Spinal cord (tissue), 10 donors: ENCODE measurements around the gene KLF13. TPM values are rescaled to one million over a fixed set of nuclear protein-coding genes. Genes with fewer than 3 reads are reported as not detected.

Experiments
- DNase-seq, 6 donors: peaks; one replicate each; pipeline versions ENCODE4 v3.0.0 to v3.0.0-alpha.2; 2013 to 2015; ENCODE audit warnings: low spot score in 6 of 6, low read depth in 4 of 6
- H3K27ac ChIP-seq: one replicate; pipeline ENCODE4 v1.5.1; 2013; ENCODE audit warnings: low read depth, low read length, control low read depth
- H3K27me3 ChIP-seq: one replicate; pipeline ENCODE4 v1.6.1; 2013; ENCODE audit warnings: low read length; ENCODE audit not compliant: control insufficient read depth, insufficient read depth
- H3K36me3 ChIP-seq: one replicate; pipeline ENCODE4 v1.6.1; 2013; ENCODE audit warnings: low read length; ENCODE audit not compliant: control insufficient read depth, insufficient read depth
- H3K4me1 ChIP-seq: one replicate; pipeline ENCODE4 v1.6.1; 2013; ENCODE audit warnings: low read length; ENCODE audit not compliant: control insufficient read depth, insufficient read depth
- H3K4me3 ChIP-seq: one replicate; pipeline ENCODE4 v1.5.1; 2013; ENCODE audit warnings: low read depth, low read length, control low read depth
- H3K9me3 ChIP-seq: one replicate; pipeline ENCODE4 v1.6.1; 2013; ENCODE audit warnings: low read length; ENCODE audit not compliant: control insufficient read depth, insufficient read depth
- WGBS: methylation state at CpG from one replicate; pipeline ENCODE4 v1.1.5; 2013; ENCODE audit warnings: missing lambda C conversion rate; ENCODE audit not compliant: insufficient coverage; 5-methylcytosine and 5-hydroxymethylcytosine counted together
- polyA plus RNA-seq, 2 donors: library from polyadenylated mRNA; unstranded; fragments of 120-200 nt; gene quantifications; one replicate each; pipeline ENCODE4 v1.2.1, GENCODE V29; 2013; ENCODE audit not compliant: insufficient read length in 2 of 2
- total RNA-seq, 2 donors: library from RNA; depleted of rRNA in 1 of 2; stranded (reverse); fragments of 120-200 nt in 1 of 2; fragments of >200 nt in 1 of 2; gene quantifications; one replicate each; pipeline versions ENCODE4 v1.2.3 to v1.2.4, GENCODE V29; 2013 to 2014
- donor health status: healthy.

KLF13 gene
- total and polyA plus RNA-seq, 4 donors, result 42.3 to 84.5 (median 68.2) TPM

DNA sequence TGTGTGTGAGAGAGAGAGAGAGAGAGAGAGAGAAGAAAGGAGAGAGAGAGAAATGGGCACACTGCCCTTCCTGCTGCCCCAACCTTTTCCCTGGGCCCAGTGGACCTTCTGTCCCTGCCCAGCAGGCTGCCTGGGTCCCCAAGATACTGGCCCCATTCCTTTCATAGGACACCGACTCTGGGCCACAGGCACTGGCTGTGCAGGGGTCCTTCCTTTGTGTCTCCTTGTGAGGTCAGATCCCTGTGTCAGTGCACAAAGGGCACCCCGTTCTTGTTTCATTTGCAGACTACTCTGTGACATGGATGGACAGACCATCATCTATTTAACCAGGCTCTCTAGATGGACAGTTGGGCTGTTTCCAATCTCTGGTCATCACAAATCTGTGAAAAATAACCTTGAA, 21.3 kb upstream of the KLF13 start:
- no peak for DNase-seq

GRCh38 chr15:31305796-31306425, 20.7 kb upstream of the KLF13 start:
- Histone ChIP-seq H3K4me3 (no peak overlapping the region), H3K9me3 (no peaks in the 10 kb centered on the region), H3K4me1 (peaks cover 80% of the 10 kb centered on the region), H3K36me3 (peaks cover 4% of the 10 kb centered on the region), H3K27ac (peak overlapping the region; percentile 83), H3K27me3 (no peaks in the 10 kb centered on the region)
- WGBS, result 58% methylated on average over 9 of the region's 12 CpGs
- DNase-seq, result peak in 1 of 6 donors; percentile 34

More for the DNA sequence above, 21.3 kb upstream of the KLF13 start:
- Histone ChIP-seq H3K9me3 (no peaks in the 10 kb centered on the region), H3K4me1 (peaks cover 85% of the 10 kb centered on the region), H3K36me3 (peaks cover 4% of the 10 kb centered on the region), H3K4me3 (no peak overlapping the region), H3K27me3 (no peaks in the 10 kb centered on the region), H3K27ac (peak overlapping the region; percentile 11)
- 14% methylated on average over 2 of the region's 2 CpGs for WGBS

DNA sequence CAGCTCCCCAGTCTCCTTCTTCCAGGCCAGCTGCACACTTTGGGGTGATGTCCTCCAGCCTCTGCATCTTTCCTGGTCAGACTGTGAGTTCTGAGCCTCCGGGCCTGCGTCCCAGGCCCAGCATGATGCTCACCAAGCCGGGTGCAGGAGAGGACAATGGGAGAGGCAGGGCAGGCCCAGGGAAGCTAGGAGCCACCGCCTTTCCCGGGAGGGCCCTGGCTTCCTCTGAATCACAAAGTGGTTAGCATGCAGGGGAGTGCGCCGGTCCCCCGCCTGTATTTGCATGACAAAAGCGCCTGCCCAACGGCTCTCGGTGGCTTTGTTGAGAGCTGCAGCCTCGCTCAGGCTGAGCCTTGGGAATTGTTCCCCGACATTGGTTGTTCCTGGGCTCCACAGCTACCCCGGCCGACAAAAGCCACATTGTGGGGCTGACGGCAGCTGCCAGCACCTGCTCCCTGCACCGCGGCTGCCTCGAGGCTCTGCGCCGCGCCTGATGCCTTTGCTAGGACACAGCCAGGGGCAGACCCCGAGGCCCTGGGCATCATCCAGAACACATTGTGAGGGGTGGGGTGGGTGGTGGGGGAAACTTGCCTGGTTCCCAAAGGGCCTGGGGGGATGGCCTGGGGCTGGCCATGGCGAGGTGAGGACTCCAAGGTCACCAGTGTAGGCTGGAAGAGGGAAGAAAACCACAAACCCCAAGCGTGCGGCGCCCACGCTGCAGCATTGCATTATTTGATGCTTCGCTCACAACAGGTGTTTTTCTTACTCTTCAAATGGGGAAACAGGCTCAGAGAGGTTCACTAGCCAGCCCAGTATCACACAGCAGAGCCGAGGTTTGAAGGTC, 20.0 kb upstream of the KLF13 start:
- DNase-seq, result peak in 5 of 6 donors; percentile 66 to 94 (median 75)
- WGBS, result 18% methylated on average over 23 of the region's 30 CpGs

DNA sequence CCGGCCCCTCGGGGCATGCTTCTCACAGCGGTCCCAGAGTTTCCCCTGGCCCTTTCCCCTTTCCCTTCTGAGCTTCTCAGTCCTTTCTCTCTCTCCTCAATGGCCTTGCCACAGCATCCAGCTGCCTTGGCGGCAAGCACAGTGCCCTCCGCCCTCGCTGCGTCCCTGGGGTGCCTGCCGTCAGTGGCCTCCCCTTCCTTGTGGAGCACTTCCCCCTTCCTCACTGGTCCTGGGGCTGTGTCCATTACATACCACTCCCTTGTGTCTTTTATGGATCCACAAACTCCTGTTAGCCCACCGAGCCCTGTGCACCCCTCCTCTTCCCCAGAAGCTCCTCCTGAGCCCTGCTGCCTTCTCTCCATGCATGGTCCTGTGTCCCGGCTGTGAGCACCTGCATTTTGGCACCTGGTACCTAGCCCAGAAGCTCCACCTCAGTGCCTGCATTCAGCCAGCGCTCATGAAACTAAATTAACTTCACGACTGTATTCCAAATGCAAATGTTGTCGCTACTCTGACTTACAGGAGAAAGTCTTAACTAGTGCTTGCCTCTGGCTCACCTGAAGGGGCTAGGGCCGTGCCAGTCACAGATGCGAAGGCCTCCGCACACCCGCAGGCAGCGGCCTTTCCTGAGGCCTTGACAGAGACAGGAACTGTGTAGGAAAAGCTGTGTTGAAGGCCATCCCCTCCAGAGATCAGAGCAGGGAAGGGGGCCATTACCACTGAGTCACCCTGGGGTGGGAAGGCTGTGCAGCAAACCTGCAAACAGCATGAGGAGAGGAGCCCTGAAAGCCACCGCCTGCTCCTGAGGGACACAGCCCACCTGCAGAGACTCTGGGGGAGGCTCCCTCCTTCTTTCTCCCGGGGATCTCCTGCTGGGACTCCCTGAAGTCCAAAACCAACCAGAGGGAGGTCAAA, 19.1 kb upstream of the KLF13 start:
- no peak overlapping the region for H3K4me3 ChIP-seq
- peaks cover 4% of the 10 kb centered on the region for H3K36me3 ChIP-seq
- peaks cover 73% of the 10 kb centered on the region for H3K4me1 ChIP-seq
- H3K27ac ChIP-seq, result peak overlapping the region; percentile 83
- 59% methylated on average over 19 of the region's 20 CpGs for WGBS
- no peaks in the 10 kb centered on the region for H3K9me3 ChIP-seq
- no peaks in the 10 kb centered on the region for H3K27me3 ChIP-seq
- peak in 1 of 6 donors; percentile 8 for DNase-seq

More for the DNA sequence above, 20.0 kb upstream of the KLF13 start:
- Histone ChIP-seq H3K27ac (peak overlapping the region; percentile 83), H3K4me1 (peaks cover 73% of the 10 kb centered on the region), H3K9me3 (no peaks in the 10 kb centered on the region), H3K27me3 (no peaks in the 10 kb centered on the region), H3K4me3 (no peak overlapping the region), H3K36me3 (peaks cover 4% of the 10 kb centered on the region)

GRCh38 chr15:31308185-31308639, 18.4 kb upstream of the KLF13 start:
- WGBS, result no CpG with 5 or more reads among the region's 5 CpGs
- Histone ChIP-seq H3K4me3 (no peak overlapping the region), H3K27ac (no peak overlapping the region), H3K9me3 (no peaks in the 10 kb centered on the region), H3K36me3 (peaks cover 4% of the 10 kb centered on the region), H3K4me1 (peaks cover 68% of the 10 kb centered on the region), H3K27me3 (no peaks in the 10 kb centered on the region)
- no peak for DNase-seq

- peaks cover 49% of the 10 kb centered on the region for H3K4me1 ChIP-seq
- H3K9me3 ChIP-seq, result no peaks in the 10 kb centered on the region
- H3K27ac ChIP-seq, result no peak overlapping the region
- peaks cover 4% of the 10 kb centered on the region for H3K36me3 ChIP-seq
- no peak for DNase-seq
- H3K27me3 ChIP-seq, result no peaks in the 10 kb centered on the region
- H3K4me3 ChIP-seq, result no peak overlapping the region
- WGBS, result 78% methylated on average over 1 of the region's 9 CpGs
Observed at GRCh38 chr15:31309893-31310606, 16.6 kb upstream of the KLF13 start.

DNA sequence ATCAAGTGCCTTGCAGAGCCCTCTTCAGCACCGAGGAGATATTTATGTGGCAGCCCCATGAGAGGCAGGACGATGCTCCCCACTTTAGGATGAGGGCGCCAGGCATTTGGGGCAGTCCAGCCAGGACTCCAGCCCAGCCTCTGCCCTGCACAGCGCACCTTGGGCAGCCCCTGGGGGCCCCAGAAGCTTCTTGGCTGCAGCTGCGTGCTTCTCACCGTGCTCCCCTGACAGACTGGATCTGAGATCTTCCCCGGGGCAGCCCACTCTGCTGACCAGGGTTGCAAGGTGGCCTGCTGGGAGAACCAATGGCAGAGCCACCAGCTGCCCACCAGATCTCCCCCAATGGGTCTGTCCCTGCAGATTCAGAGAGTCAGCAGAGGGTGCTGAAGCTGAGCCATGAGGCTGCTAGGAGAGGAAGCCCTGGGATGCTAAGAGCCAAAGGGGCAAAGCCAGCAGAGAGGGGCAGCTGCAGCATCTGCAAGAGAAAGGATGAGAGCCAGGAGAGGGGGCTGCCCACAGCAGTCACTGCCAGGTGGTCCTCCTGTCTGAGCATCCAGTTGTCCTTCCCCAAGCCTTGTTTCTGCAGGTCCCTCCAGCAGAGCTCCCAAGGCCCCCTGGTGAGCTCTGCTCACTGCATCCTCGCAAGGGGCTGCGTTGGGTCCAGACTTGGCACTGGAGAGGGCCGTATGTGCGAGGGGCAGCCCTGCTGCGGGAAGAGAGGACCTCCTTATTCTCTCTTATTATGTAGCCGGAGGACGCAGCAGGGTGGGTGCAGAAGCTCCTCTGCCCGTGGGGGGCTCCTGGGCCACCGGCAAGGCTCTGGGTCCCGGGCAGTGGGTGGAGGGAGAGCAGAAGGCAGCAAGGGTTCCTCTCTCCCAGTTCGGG, 14.7 kb upstream of the KLF13 start:
- no peaks in the 10 kb centered on the region for H3K9me3 ChIP-seq
- DNase-seq, result no peak
- H3K27ac ChIP-seq, result no peak overlapping the region
- no peaks in the 10 kb centered on the region for H3K27me3 ChIP-seq
- H3K36me3 ChIP-seq, result no peaks in the 10 kb centered on the region
- WGBS, result 64% methylated on average over 11 of the region's 18 CpGs
- H3K4me3 ChIP-seq, result no peak overlapping the region
- H3K4me1 ChIP-seq, result peaks cover 35% of the 10 kb centered on the region

GRCh38 chr15:31313223-31313622, 13.4 kb upstream of the KLF13 start:
- H3K4me3 ChIP-seq, result no peak overlapping the region
- no peaks in the 10 kb centered on the region for H3K36me3 ChIP-seq
- H3K27me3 ChIP-seq, result no peaks in the 10 kb centered on the region
- peaks cover 23% of the 10 kb centered on the region for H3K4me1 ChIP-seq
- H3K27ac ChIP-seq, result no peak overlapping the region
- no peak for DNase-seq
- H3K9me3 ChIP-seq, result no peaks in the 10 kb centered on the region
